ENCODE data around the gene RHOXF1.

DNA sequence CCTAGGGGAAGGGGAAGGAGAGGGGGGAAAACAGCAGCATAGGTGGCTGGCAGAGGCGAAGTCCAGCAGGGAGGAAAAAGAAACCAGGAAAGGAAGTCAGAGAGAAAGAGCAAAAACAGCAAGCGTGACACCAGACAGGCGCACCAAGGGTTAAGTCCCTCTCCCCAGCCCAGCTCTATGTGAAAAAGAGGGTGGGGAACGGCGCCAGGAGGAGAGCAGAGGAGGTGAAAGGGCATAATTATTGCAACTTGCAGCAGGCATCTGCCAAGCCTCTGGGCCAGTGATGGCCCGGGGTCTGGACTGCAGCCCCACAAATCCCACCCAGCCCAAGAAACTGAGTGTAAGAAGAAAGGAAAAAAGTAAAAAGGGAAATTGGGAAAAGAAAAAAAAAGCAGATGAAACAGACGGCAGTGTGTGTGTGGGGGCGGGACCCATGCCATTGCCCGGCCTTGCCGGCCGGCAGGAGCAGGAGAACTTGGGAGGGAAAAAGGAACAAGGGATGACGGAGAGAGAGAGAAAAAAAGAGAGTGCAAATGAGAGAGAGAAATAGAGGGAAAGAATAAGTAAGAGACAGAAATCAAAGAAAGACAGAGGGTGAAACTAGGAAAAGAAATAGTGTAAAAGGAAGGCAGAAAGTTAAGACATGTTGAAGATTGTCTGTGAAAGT lies 28.6 kb upstream of the RHOXF1 start:
- TF ChIP-seq CTCF (IDR thresholded peaks at IDR 0.05) = no peak
- TF ChIP-seq ZFX (IDR thresholded peaks at IDR 0.05; ENCODE audit: borderline replicate concordance) = no peak

All from 22Rv1 (cell line).